A549 (cell line): ENCODE data around the gene RNF41. TPM values are rescaled to one million over a fixed set of nuclear protein-coding genes. Genes with fewer than 3 reads are reported as not detected.

Experiments
- ATAC-seq, 2 experiments: fragments of 200-7000 bp in 1 of 2; fragments of >200 bp in 1 of 2; cut with Nextera tagmentation in 1 of 2; cut with Tn5 transposase in 1 of 2; 3 replicates each; pipeline versions ENCODE4 v1.8.0 to v1.9.1; 2018 to 2020; ENCODE audit warnings: mild to moderate bottlenecking in 1 of 2, moderate library complexity in 1 of 2
- CTCF ChIA-PET: fragments of 300-600 bp; sonication (Branson Sonifier 250); formaldehyde crosslinking; extraction: SDS; loops from one replicate; lab custom pipeline; 2021; ENCODE audit warnings: antibody characterized with exemption, inconsistent platforms; lab: Yijun Ruan, JAX
- POLR2A ChIA-PET: fragments of 350-600 bp; formaldehyde crosslinking; extraction: SDS; loops from one replicate; lab custom pipeline; 2021; ENCODE audit warnings: antibody characterized with exemption, inconsistent platforms; lab: Yijun Ruan, JAX
- DNase-seq, 2 experiments: peaks; one replicate each; pipeline versions ENCODE4 v3.0.0 to v3.0.0-alpha.2; 2011 to 2016; ENCODE audit warnings: low read depth in 1 of 2, low spot score in 1 of 2
- FAIRE-seq: peaks from 2 replicates; lab custom pipeline; 2011; peaks lifted over from hg19 to GRCh38; lab: Jason Lieb, UNC
- H3K27ac ChIP-seq, 2 experiments: fragments of >200 bp; sonication (Bioruptor Twin); formaldehyde crosslinking; 3 replicates each; pipeline ENCODE4 v1.5.1; 2016 to 2017
- H3K4me1 ChIP-seq: fragments of >200 bp; sonication (Bioruptor Twin); formaldehyde crosslinking; 3 replicates; pipeline ENCODE4 v1.6.1; 2016
- H3K4me2 ChIP-seq: fragments of >200 bp; sonication (Bioruptor Twin); formaldehyde crosslinking; 3 replicates; pipeline ENCODE4 v1.6.1; 2016
- H3K4me3 ChIP-seq: fragments of >200 bp; sonication (Bioruptor Twin); formaldehyde crosslinking; 3 replicates; pipeline ENCODE4 v1.5.1; 2016
- H3K9me3 ChIP-seq: fragments of >200 bp; sonication (Bioruptor Twin); formaldehyde crosslinking; 3 replicates; pipeline ENCODE4 v1.6.1; 2016
- BHLHE40 ChIP-seq: IDR thresholded peaks from 2 replicates; pipeline ENCODE4 v1.6.1; 2012; ENCODE audit warnings: low read depth, low read length, inconsistent platforms
- CTCF ChIP-seq: fragments of >200 bp; sonication (Bioruptor Twin); formaldehyde crosslinking; IDR thresholded peaks from 3 replicates; pipeline ENCODE4 v1.5.1; 2016
- E2F6 ChIP-seq: IDR thresholded peaks from 2 replicates; pipeline ENCODE4 v1.6.1; 2012; ENCODE audit warnings: low read depth, borderline replicate concordance
- EHF ChIP-seq: fragments of 250-450 bp; sonication (Bioruptor Pico); IDR thresholded peaks from 2 replicates; pipeline ENCODE4 v1.5.0; 2020; ENCODE audit warnings: mild to moderate bottlenecking
- EHMT2 ChIP-seq: fragments of 200-600 bp; sonication (generic); IDR thresholded peaks from 2 replicates; pipeline ENCODE4 v1.6.1; 2016; ENCODE audit warnings: antibody characterized with exemption, low read depth, mild to moderate bottlenecking, moderate library complexity
- ELK1 ChIP-seq: fragments of 150-350 bp; IDR thresholded peaks from 2 replicates; pipeline ENCODE4 v1.6.1; 2014; ENCODE audit warnings: low read depth, mild to moderate bottlenecking, low read length
- FOXS1 ChIP-seq: fragments of 250-450 bp; sonication (Bioruptor Pico); IDR thresholded peaks from 2 replicates; pipeline ENCODE4 v1.5.0; 2020; ENCODE audit warnings: mild to moderate bottlenecking, moderate library complexity
- GATA3 ChIP-seq: IDR thresholded peaks from 2 replicates; pipeline ENCODE4 v1.6.1; 2012; ENCODE audit warnings: borderline replicate concordance
- HDAC2 ChIP-seq: fragments of 200-600 bp; sonication (generic); IDR thresholded peaks from 2 replicates; pipeline ENCODE4 v1.6.1; 2016
- HOXA7 ChIP-seq: fragments of 250-450 bp; sonication (Bioruptor Pico); IDR thresholded peaks from 2 replicates; pipeline ENCODE4 v1.5.0; 2020; ENCODE audit warnings: mild to moderate bottlenecking, moderate library complexity
- HOXB5 ChIP-seq: fragments of 250-450 bp; sonication (Bioruptor Pico); IDR thresholded peaks from 2 replicates; pipeline ENCODE4 v1.5.0; 2020; ENCODE audit warnings: mild to moderate bottlenecking, moderate library complexity
- JUN ChIP-seq, 2 experiments: fragments of >200 bp; sonication (Bioruptor Twin); formaldehyde crosslinking; IDR thresholded peaks; 2 replicates in 1 of 2; 3 replicates in 1 of 2; pipeline ENCODE4 v1.6.1; 2016 to 2017
- KDM5A ChIP-seq: fragments of 200-600 bp; sonication (generic); IDR thresholded peaks from 2 replicates; pipeline ENCODE4 v1.6.1; 2016; ENCODE audit warnings: antibody characterized with exemption, mild to moderate bottlenecking
- MYC ChIP-seq: IDR thresholded peaks from 2 replicates; pipeline ENCODE4 v1.6.1; 2012; ENCODE audit warnings: mild to moderate bottlenecking, inconsistent platforms, low read length, improper control_type of control experiment, borderline replicate concordance
- NFE2L2 ChIP-seq: fragments of 150-350 bp; conservative IDR thresholded peaks from 2 replicates; pipeline ENCODE4 v1.6.1; 2014; ENCODE audit warnings: low read length
- RARB ChIP-seq: fragments of 250-450 bp; sonication (Bioruptor Pico); IDR thresholded peaks from 2 replicates; pipeline ENCODE4 v1.8.0; 2021; ENCODE audit warnings: mild to moderate bottlenecking, moderate library complexity
- RCOR1 ChIP-seq: fragments of 150-350 bp; IDR thresholded peaks from 2 replicates; pipeline ENCODE4 v1.6.1; 2014; ENCODE audit warnings: antibody characterized with exemption, low read length, low read depth
- RFX5 ChIP-seq: fragments of 450-650 bp; IDR thresholded peaks from 2 replicates; pipeline ENCODE4 v1.7.1; 2014; ENCODE audit warnings: antibody characterized with exemption, mild to moderate bottlenecking, moderate library complexity
- RNF2 ChIP-seq: fragments of 200-600 bp; sonication (generic); IDR thresholded peaks from 2 replicates; pipeline ENCODE4 v1.6.1; 2016; ENCODE audit warnings: low read depth, mild to moderate bottlenecking, antibody characterized with exemption, moderate library complexity, borderline replicate concordance
- SMC3 ChIP-seq: fragments of >200 bp; sonication (Bioruptor Twin); formaldehyde crosslinking; IDR thresholded peaks from 3 replicates; pipeline ENCODE4 v1.6.1; 2018; ENCODE audit warnings: inconsistent platforms
- SREBF2 ChIP-seq: fragments of 450-650 bp; IDR thresholded peaks from 2 replicates; pipeline ENCODE4 v1.6.1; 2014; ENCODE audit warnings: mild to moderate bottlenecking, moderate library complexity
- TP53 ChIP-seq: fragments of 250-450 bp; sonication (Bioruptor Pico); IDR thresholded peaks from 2 replicates; pipeline ENCODE4 v1.5.0; 2021; ENCODE audit warnings: mild to moderate bottlenecking, moderate library complexity
- WGBS: methylation state at CpG from one replicate; pipeline ENCODE4 v1.1.6; 2017; ENCODE audit errors: missing lambda C conversion rate; 5-methylcytosine and 5-hydroxymethylcytosine counted together
- polyA plus RNA-seq, 4 experiments: library from polyadenylated mRNA; depleted of rRNA in 3 of 4; stranded (reverse); fragments of >200 nt; fragmentation: RNase III in 1 of 4; extraction: RNeasy Plus Mini Kit Qiagen cat#74134 plus additional on column Dnase treatment in 1 of 4; gene quantifications; 2 replicates in 3 of 4; 3 replicates in 1 of 4; pipeline ENCODE4 v1.2.3, GENCODE V29; 2011 to 2017
- TF ChIP-seq, protein P1 (sequence below): fragments of 250-450 bp; sonication (Bioruptor Pico); IDR thresholded peaks from 2 replicates; pipeline ENCODE4 v1.5.0; 2020; ENCODE audit warnings: low read depth, mild to moderate bottlenecking, moderate library complexity
- TF ChIP-seq, protein P2 (sequence below): fragments of 450-650 bp; IDR thresholded peaks from 2 replicates; pipeline ENCODE4 v1.6.1; 2014; ENCODE audit warnings: antibody characterized with exemption
- TF ChIP-seq, protein P3 (sequence below): fragments of >200 bp; sonication (Bioruptor Twin); formaldehyde crosslinking; IDR thresholded peaks from 2 replicates; pipeline ENCODE4 v1.6.1; 2016

RNF41 gene
- polyA plus RNA-seq, 2 of the 4 experiments (the other 2 are of a cell fraction), result 21.7 to 47.8 TPM

GRCh38 chr12:56236985-56237384, 15.3 kb upstream of the RNF41 start:
- no peak overlapping the region for H3K4me3 ChIP-seq
- TF ChIP-seq TP53 (no peak), RCOR1 (no peak), SREBF2 (no peak), RNF2 (no peak)
- 79% methylated on average over 5 of the region's 5 CpGs for WGBS
- POLR2A ChIA-PET, result interaction anchor here (1.2 kb wide), 1 partner anchor 15 kb away, joined by 4 read pairs; the partner anchor contains the start of gene RNF41
- no peak overlapping the region for H3K4me2 ChIP-seq
- H3K27ac ChIP-seq, result no peak overlapping the region
- CTCF ChIA-PET, result interaction anchor here (1.1 to 7.0 kb wide), 5 partner anchors 8 to 30 kb away, joined by 3 to 69 read pairs (median 5); partner anchors contain the start of genes ANKRD52 and COQ10A
- ATAC-seq (peak in 1 of 2 experiments; percentile 6; a peak in 2 of 6 replicates), DNase-seq (no peak), FAIRE-seq (no peak)
- H3K4me1 ChIP-seq, result no peaks in the 10 kb centered on the region
- no peaks in the 10 kb centered on the region for H3K9me3 ChIP-seq

GRCh38 chr12:56236091-56236490, 14.4 kb upstream of the RNF41 start:
- WGBS, result 98% methylated on average over 6 of the region's 6 CpGs
- TF ChIP-seq, protein P1, sequence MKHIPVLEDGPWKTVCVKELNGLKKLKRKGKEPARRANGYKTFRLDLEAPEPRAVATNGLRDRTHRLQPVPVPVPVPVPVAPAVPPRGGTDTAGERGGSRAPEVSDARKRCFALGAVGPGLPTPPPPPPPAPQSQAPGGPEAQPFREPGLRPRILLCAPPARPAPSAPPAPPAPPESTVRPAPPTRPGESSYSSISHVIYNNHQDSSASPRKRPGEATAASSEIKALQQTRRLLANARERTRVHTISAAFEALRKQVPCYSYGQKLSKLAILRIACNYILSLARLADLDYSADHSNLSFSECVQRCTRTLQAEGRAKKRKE (CRISPR knock-in tag), result no peak
- no peak for TF ChIP-seq EHF
- TF ChIP-seq NFE2L2, result no peak
- TF ChIP-seq GATA3, result no peak
- TF ChIP-seq E2F6, result no peak
- no peak for TF ChIP-seq HDAC2
- TF ChIP-seq KDM5A, result no peak
- TF ChIP-seq JUN (IDR thresholded peaks at IDR 0.05), result no peak
- TF ChIP-seq MYC, result no peak
- no peak for TF ChIP-seq CTCF
- no peak for TF ChIP-seq HOXA7 (CRISPR knock-in tag)
- no peak for ATAC-seq
- Histone ChIP-seq H3K4me3 (no peak overlapping the region), H3K27ac (no peak overlapping the region), H3K9me3 (no peaks in the 10 kb centered on the region), H3K4me1 (no peaks in the 10 kb centered on the region), H3K4me2 (no peak overlapping the region)
- POLR2A ChIA-PET, result interaction anchor here (1.2 kb wide), 1 partner anchor 14 kb away, joined by 4 read pairs; the partner anchor contains the start of gene RNF41
- CTCF ChIA-PET, result interaction anchor here (1.1 to 7.0 kb wide), 6 partner anchors 8 to 31 kb away, joined by 3 to 69 read pairs (median 4); partner anchors contain the start of genes ANKRD52 and COQ10A
- FAIRE-seq, result no peak
- no peak for DNase-seq

- TF ChIP-seq EHMT2 (no peak), NFE2L2 (no peak), RARB (CRISPR knock-in tag) (no peak), ELK1 (no peak), GATA3 (no peak), SMC3 (no peak), BHLHE40 (no peak), EHF (no peak), HOXB5 (no peak), FOXS1 (CRISPR knock-in tag) (no peak), RFX5 (no peak)
- TF ChIP-seq, protein P2, sequence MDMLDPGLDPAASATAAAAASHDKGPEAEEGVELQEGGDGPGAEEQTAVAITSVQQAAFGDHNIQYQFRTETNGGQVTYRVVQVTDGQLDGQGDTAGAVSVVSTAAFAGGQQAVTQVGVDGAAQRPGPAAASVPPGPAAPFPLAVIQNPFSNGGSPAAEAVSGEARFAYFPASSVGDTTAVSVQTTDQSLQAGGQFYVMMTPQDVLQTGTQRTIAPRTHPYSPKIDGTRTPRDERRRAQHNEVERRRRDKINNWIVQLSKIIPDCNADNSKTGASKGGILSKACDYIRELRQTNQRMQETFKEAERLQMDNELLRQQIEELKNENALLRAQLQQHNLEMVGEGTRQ, result no peak
- TF ChIP-seq, protein P3, sequence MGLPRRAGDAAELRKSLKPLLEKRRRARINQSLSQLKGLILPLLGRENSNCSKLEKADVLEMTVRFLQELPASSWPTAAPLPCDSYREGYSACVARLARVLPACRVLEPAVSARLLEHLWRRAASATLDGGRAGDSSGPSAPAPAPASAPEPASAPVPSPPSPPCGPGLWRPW, result no peak
- ATAC-seq (peak; percentile 3 to 7; a peak in 2 of 6 replicates), DNase-seq (no peak), FAIRE-seq (no peak)
- 94% methylated on average over 16 of the region's 16 CpGs for WGBS
- Histone ChIP-seq H3K27ac (no peak overlapping the region), H3K9me3 (no peaks in the 10 kb centered on the region), H3K4me3 (no peak overlapping the region), H3K4me1 (peaks cover 8% of the 10 kb centered on the region), H3K4me2 (no peak overlapping the region)
- POLR2A ChIA-PET, result no interaction called here
- CTCF ChIA-PET, result interaction anchor here (0.9 to 7.0 kb wide), 9 partner anchors 9 to 131 kb away, joined by 3 to 69 read pairs (median 7); partner anchors contain the start of genes ANKRD52 and SMARCC2
These were observed 13.2 kb upstream of the RNF41 start for GRCh38 chr12:56234746-56235436.
